Neural progenitor cell (in vitro differentiated cells): ENCODE data around the gene PTPRB. TPM values are rescaled to one million over a fixed set of nuclear protein-coding genes. Genes with fewer than 3 reads are reported as not detected.

Experiments
- DNase-seq: peaks from one replicate; pipeline ENCODE4 v3.0.0-alpha.2; 2016; ENCODE audit warnings: low spot score
- H2AFZ ChIP-seq: fragments of 200-600 bp; sonication (generic); replicated peaks from 2 replicates; pipeline ENCODE4 v1.6.1; 2016; ENCODE audit warnings: antibody characterized with exemption
- H3F3A ChIP-seq: fragments of 200-600 bp; sonication (generic); 2 replicates; pipeline ENCODE4 v1.6.1; 2016; ENCODE audit warnings: antibody characterized with exemption, low read depth
- H3K27ac ChIP-seq: fragments of 200-600 bp; sonication (generic); 2 replicates; pipeline ENCODE4 v1.5.1; 2016; ENCODE audit warnings: mild to moderate bottlenecking
- H3K27me3 ChIP-seq: fragments of 200-600 bp; sonication (generic); 2 replicates; pipeline ENCODE4 v1.6.1; 2016; ENCODE audit warnings: mild to moderate bottlenecking, moderate library complexity
- H3K36me3 ChIP-seq: fragments of 200-600 bp; sonication (generic); 2 replicates; pipeline ENCODE4 v1.5.1; 2016
- H3K4me1 ChIP-seq: fragments of 200-600 bp; sonication (generic); 2 replicates; pipeline ENCODE4 v1.6.1; 2016; ENCODE audit warnings: mixed run types
- H3K4me2 ChIP-seq: fragments of 200-600 bp; sonication (generic); 2 replicates; pipeline ENCODE4 v1.6.1; 2016
- H3K4me3 ChIP-seq: fragments of 200-600 bp; sonication (generic); 2 replicates; pipeline ENCODE4 v1.5.1; 2016
- H3K79me2 ChIP-seq: fragments of 200-600 bp; sonication (generic); 2 replicates; pipeline ENCODE4 v1.6.1; 2016; ENCODE audit warnings: low read depth
- H3K9ac ChIP-seq: fragments of 200-600 bp; sonication (generic); 2 replicates; pipeline ENCODE4 v1.6.1; 2016
- H3K9me3 ChIP-seq: fragments of 200-600 bp; sonication (generic); 2 replicates; pipeline ENCODE4 v1.5.1; 2016; ENCODE audit warnings: low read depth
- H4K20me1 ChIP-seq: fragments of 200-600 bp; sonication (generic); 2 replicates; pipeline ENCODE4 v1.6.1; 2016; ENCODE audit warnings: low read depth
- H3K27ac Mint-ChIP-seq: 3 replicates; pipeline ENCODE4 v1.8.0; 2021; ENCODE audit warnings: mixed read lengths
- H3K27me3 Mint-ChIP-seq: 2 replicates; pipeline ENCODE4 v1.8.0; 2022; ENCODE audit warnings: low read depth, mild to moderate bottlenecking, inconsistent platforms, moderate library complexity, mixed read lengths; ENCODE audit not compliant: insufficient read depth
- H3K36me3 Mint-ChIP-seq: 3 replicates; pipeline ENCODE4 v1.8.0; 2021; ENCODE audit warnings: mixed read lengths
- H3K4me1 Mint-ChIP-seq: 3 replicates; pipeline ENCODE4 v1.8.0; 2021; ENCODE audit warnings: mixed read lengths
- H3K4me3 Mint-ChIP-seq: 3 replicates; pipeline ENCODE4 v1.8.0; 2021; ENCODE audit warnings: mild to moderate bottlenecking, moderate library complexity, mixed read lengths
- H3K9me3 Mint-ChIP-seq: 3 replicates; pipeline ENCODE4 v1.8.0; 2020; ENCODE audit warnings: mixed read lengths
- CTCF ChIP-seq: fragments of 200-600 bp; sonication (generic); IDR thresholded peaks from 2 replicates; pipeline ENCODE4 v1.5.1; 2017; ENCODE audit warnings: antibody characterized with exemption, mild to moderate bottlenecking
- EZH2 ChIP-seq: fragments of 200-600 bp; sonication (generic); IDR thresholded peaks from 2 replicates; pipeline ENCODE4 v1.6.1; 2017; ENCODE audit warnings: antibody characterized with exemption, mild to moderate bottlenecking, moderate library complexity
- EZH2phosphoT487 ChIP-seq: fragments of 200-600 bp; sonication (generic); IDR thresholded peaks from 2 replicates; pipeline ENCODE4 v1.6.1; 2017; ENCODE audit warnings: antibody characterized with exemption
- total RNA-seq: library from RNA; depleted of rRNA; stranded (reverse); fragments of >200 nt; gene quantifications from 2 replicates; pipeline ENCODE4 v1.2.3, GENCODE V29; 2015; ENCODE audit warnings: low replicate concordance

Gene PTPRB
- total RNA-seq, 1 donor from 2014 or later, result not detected

GRCh38 chr12:70482764-70483163 is 154.5 kb downstream of the PTPRB start:
- Mint-ChIP-seq H3K9me3 (no peaks in the 10 kb centered on the region), H3K4me1 (no peaks in the 10 kb centered on the region), H3K36me3 (no peaks in the 10 kb centered on the region), H3K27me3 (peaks cover 2% of the 10 kb centered on the region), H3K4me3 (no peak overlapping the region), H3K27ac (no peak overlapping the region)
- H2AFZ ChIP-seq, result no peak overlapping the region
- H3K4me3 ChIP-seq, result no peak overlapping the region
- H3K27ac ChIP-seq, result no peak overlapping the region
- no peaks in the 10 kb centered on the region for H4K20me1 ChIP-seq
- no peak overlapping the region for H3K9ac ChIP-seq
- no peaks in the 10 kb centered on the region for H3F3A ChIP-seq
- H3K36me3 ChIP-seq, result no peaks in the 10 kb centered on the region
- no peaks in the 10 kb centered on the region for H3K4me1 ChIP-seq
- no peak overlapping the region for H3K4me2 ChIP-seq
- DNase-seq, result no peak
- H3K9me3 ChIP-seq, result no peaks in the 10 kb centered on the region
- no peaks in the 10 kb centered on the region for H3K27me3 ChIP-seq
- TF ChIP-seq EZH2phosphoT487, result no peak
- H3K79me2 ChIP-seq, result no peaks in the 10 kb centered on the region

- Histone ChIP-seq H3K9ac (no peak overlapping the region), H3K79me2 (no peaks in the 10 kb centered on the region), H3K27ac (no peak overlapping the region), H3K27me3 (no peaks in the 10 kb centered on the region), H3K4me1 (no peaks in the 10 kb centered on the region), H3K9me3 (no peaks in the 10 kb centered on the region), H3K4me3 (no peak overlapping the region), H2AFZ (no peak overlapping the region), H3F3A (no peaks in the 10 kb centered on the region), H4K20me1 (no peaks in the 10 kb centered on the region), H3K4me2 (no peak overlapping the region), H3K36me3 (no peaks in the 10 kb centered on the region)
- no peak overlapping the region for H3K27ac Mint-ChIP-seq
- no peaks in the 10 kb centered on the region for H3K36me3 Mint-ChIP-seq
- H3K4me1 Mint-ChIP-seq, result no peaks in the 10 kb centered on the region
- no peaks in the 10 kb centered on the region for H3K27me3 Mint-ChIP-seq
- TF ChIP-seq EZH2, result no peak
- TF ChIP-seq EZH2phosphoT487, result no peak
- no peak for TF ChIP-seq CTCF
- DNase-seq, result no peak
- H3K4me3 Mint-ChIP-seq, result no peak overlapping the region
- H3K9me3 Mint-ChIP-seq, result peaks cover 7% of the 10 kb centered on the region
Measured at GRCh38 chr12:70469221-70469820, 167.9 kb downstream of the PTPRB start.

- Histone ChIP-seq H2AFZ (no peak overlapping the region), H3F3A (no peaks in the 10 kb centered on the region), H3K9me3 (no peaks in the 10 kb centered on the region), H3K4me2 (no peak overlapping the region), H3K27me3 (no peaks in the 10 kb centered on the region), H3K27ac (no peak overlapping the region), H3K79me2 (no peaks in the 10 kb centered on the region), H3K9ac (no peak overlapping the region), H3K4me1 (no peaks in the 10 kb centered on the region), H3K4me3 (no peak overlapping the region), H3K36me3 (no peaks in the 10 kb centered on the region), H4K20me1 (no peaks in the 10 kb centered on the region)
- H3K36me3 Mint-ChIP-seq, result no peaks in the 10 kb centered on the region
- no peaks in the 10 kb centered on the region for H3K4me1 Mint-ChIP-seq
- no peaks in the 10 kb centered on the region for H3K27me3 Mint-ChIP-seq
- peaks cover 12% of the 10 kb centered on the region for H3K9me3 Mint-ChIP-seq
- no peak for TF ChIP-seq CTCF
- DNase-seq, result no peak
- no peak overlapping the region for H3K4me3 Mint-ChIP-seq
- no peak overlapping the region for H3K27ac Mint-ChIP-seq
Measured at GRCh38 chr12:70468741-70469140, 168.5 kb downstream of the PTPRB start.

- Mint-ChIP-seq H3K4me1 (no peaks in the 10 kb centered on the region), H3K4me3 (no peak overlapping the region), H3K27ac (no peak overlapping the region), H3K27me3 (no peaks in the 10 kb centered on the region), H3K36me3 (no peaks in the 10 kb centered on the region), H3K9me3 (peaks cover 18% of the 10 kb centered on the region)
- Histone ChIP-seq H3K4me1 (no peaks in the 10 kb centered on the region), H4K20me1 (no peaks in the 10 kb centered on the region), H3K4me3 (no peak overlapping the region), H3K27ac (no peak overlapping the region), H3K4me2 (no peak overlapping the region), H3K79me2 (no peaks in the 10 kb centered on the region), H3K9ac (no peak overlapping the region), H3F3A (no peaks in the 10 kb centered on the region), H3K36me3 (no peaks in the 10 kb centered on the region), H3K27me3 (no peaks in the 10 kb centered on the region), H2AFZ (no peak overlapping the region), H3K9me3 (no peaks in the 10 kb centered on the region)
- TF ChIP-seq CTCF, result no peak
- TF ChIP-seq EZH2, result no peak
- no peak for TF ChIP-seq EZH2phosphoT487
- no peak for DNase-seq
Measured at GRCh38 chr12:70467918-70468733, 169.1 kb downstream of the PTPRB start.
